Head of caudate nucleus (tissue), 42 donors: ENCODE results near the gene AOC3.
"Not testable (repeated sequence)": the region's sequence is repeated elsewhere in the genome, so short reads cannot be mapped to it uniquely, and the experiment has no call there.

ENCODE experiments used
- DNase-seq, 42 donors: peaks; one replicate each; pipeline versions ENCODE4 v3.0.0 to v3.0.0-alpha.2; 2020 to 2021; ENCODE audit warnings: mixed read lengths in 7 of 42
- intact Hi-C: fragments of 100-400 bp; cut with DNase I; formaldehyde crosslinking; loops from one replicate; pipeline ENCODE4 v1.15.0; 2022

The AOC3 gene

GRCh38 chr17:42882166-42882565 lies 31.2 kb downstream of the AOC3 start:
- intact Hi-C loops = no loop called here
- no peak for DNase-seq

GRCh38 chr17:42883802-42884558 lies 33.0 kb downstream of the AOC3 start:
- DNase-seq = no peak
- intact Hi-C loops = no loop called here

DNA sequence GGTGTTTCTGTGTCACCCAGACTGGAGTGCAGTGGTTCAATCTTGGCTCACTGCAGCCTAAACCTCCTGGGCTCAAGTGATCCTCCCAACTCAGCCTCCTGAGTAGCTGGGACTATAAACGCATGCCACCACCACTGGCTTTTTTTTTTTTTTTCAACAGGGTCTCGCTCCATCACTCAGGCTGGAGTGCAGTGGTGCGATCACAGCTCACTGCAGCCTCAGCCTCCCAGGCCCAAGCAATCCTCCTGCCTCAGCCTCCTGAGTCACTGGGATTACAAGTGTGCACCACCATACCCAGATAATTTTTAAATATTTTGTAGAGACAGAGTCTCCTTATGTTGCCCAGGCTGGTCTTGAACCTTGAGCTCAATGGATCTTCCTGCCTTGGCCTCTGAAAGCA lies 34.8 kb downstream of the AOC3 start:
- DNase-seq, intact Hi-C loops: not testable (repeated sequence)

GRCh38 chr17:42886283-42887176 lies 35.5 kb downstream of the AOC3 start:
- intact Hi-C loops = no loop called here
- DNase-seq = peak in 1 of 42 donors; percentile 9

DNA sequence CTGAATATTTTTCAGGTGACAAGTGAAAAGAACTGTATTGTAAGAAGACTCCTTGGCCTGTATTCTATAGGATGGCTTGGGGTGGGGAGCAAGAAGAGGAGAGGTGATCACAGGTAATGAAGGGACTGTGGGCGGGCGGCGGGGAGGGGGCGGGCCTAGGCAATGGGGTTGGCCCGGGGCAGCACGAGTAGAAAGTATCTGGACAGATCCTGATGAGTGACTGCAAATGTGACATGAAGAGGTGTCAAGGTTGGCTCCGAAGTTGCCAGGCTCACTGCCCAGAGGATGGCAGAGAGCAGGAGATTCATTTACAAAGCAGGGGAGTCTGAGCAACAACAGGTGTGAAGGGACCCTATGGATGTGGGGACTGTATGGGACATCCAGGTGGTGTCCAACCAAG lies 38.8 kb downstream of the AOC3 start:
- no peak for DNase-seq
- intact Hi-C loops = no loop called here

DNA sequence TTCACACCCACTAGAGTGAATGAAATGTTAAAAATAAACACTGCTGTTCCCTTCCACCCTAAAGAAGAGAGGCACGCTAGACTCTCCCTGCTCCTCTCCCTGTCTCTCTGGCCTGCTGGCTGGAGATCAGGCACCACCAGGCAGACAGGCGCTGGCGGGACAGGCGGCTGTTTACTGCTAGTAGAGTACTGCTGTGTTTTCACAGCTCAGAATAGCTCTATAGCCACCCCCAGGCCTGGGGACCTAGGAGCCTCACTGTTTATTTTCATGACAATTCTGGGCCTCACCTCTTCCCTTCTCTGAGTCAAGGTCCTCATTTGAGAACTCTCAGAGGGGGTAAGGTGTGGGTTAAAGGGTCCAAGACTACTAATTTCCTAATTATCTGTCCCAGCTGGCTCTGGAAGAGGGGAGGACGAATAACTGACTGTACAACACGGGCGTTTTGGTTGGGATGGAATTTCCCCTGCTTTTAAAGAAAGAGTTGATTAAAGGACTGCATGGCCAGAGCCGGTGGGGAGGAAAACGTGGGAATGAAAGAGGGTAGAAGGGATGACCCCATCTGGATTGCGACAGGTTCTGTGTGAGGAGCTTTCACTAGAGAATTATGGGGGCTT lies 40.6 kb downstream of the AOC3 start:
- DNase-seq = peak in 12 of 42 donors; percentile 7 to 43 (median 14)
- intact Hi-C loops = no loop called here

- intact Hi-C loops = no loop called here
- no peak for DNase-seq
Observed at GRCh38 chr17:42893359-42893758, 42.4 kb downstream of the AOC3 start.

GRCh38 chr17:42894283-42895184 lies 43.5 kb downstream of the AOC3 start:
- intact Hi-C loops = no loop called here
- DNase-seq = no peak

- peak in 1 of 42 donors; percentile 54 for DNase-seq
- intact Hi-C loops = no loop called here
Observed at GRCh38 chr17:42895185-42895555, 44.2 kb downstream of the AOC3 start.

DNA sequence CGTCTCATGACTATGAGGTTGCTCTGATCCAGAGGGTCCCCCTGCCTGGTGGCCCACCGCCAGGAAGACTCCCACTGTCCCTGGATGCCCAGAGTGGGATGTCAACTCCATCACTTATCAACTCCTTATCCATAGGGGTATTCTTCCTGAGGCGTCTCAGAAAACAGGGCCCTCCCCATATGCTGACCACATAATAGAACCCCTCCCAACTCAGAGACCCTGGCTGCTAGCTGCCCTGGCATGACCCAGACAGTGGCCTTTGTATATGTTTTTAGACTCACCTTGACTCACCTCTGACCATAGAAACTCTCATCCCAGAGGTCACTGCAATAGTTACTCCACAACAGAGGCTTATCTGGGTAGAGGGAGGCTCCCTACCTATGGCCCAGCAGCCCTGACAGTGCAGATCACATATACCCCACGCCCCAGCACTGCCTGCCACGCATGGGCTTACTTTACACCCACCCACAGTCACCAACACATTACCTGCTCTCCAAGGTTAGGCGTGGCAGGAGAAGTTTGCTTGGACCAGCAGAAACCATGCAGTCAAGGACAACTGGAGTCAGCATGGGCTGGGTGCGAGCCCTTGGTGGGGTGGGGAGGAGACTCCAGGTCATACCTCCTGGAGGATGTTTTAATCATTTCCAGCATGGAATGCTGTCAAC lies 47.3 kb downstream of the AOC3 start:
- no peak for DNase-seq
- intact Hi-C loops = no loop called here

- intact Hi-C loops, DNase-seq: not testable (repeated sequence)
Observed at GRCh38 chr17:42899981-42900380, 49.0 kb downstream of the AOC3 start.

DNA sequence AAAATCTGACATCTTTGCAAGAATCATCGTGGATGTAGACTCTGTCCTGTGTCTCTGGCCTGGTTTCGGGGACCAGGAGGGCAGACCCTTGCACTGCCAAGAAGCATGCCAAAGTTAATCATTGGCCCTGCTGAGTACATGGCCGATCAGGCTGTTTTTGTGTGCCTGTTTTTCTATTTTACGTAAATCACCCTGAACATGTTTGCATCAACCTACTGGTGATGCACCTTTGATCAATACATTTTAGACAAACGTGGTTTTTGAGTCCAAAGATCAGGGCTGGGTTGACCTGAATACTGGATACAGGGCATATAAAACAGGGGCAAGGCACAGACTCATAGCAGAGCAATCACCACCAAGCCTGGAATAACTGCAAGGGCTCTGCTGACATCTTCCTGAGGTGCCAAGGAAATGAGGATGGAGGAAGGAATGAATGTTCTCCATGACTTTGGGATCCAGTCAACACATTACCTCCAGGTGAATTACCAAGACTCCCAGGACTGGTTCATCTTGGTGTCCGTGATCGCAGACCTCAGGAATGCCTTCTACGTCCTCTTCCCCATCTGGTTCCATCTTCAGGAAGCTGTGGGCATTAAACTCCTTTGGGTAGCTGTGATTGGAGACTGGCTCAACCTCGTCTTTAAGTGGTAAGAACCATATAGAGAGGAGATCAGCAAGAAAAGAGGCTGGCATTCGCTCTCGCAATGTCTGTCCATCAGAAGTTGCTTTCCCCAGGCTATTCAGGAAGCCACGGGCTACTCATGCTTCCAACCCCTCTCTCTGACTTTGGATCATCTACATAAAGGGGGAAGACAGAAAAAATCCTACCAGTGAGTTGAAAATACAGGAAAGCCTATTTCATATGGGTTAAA lies 49.7 kb downstream of the AOC3 start, which contains the start of gene G6PC1:
Gene G6PC1 (plus strand): TSS at position 340 of the 872 bp plus-strand sequence. CDS start 78 bp downstream, at position 418.
- intact Hi-C loops = no loop called here
- no peak for DNase-seq

DNA sequence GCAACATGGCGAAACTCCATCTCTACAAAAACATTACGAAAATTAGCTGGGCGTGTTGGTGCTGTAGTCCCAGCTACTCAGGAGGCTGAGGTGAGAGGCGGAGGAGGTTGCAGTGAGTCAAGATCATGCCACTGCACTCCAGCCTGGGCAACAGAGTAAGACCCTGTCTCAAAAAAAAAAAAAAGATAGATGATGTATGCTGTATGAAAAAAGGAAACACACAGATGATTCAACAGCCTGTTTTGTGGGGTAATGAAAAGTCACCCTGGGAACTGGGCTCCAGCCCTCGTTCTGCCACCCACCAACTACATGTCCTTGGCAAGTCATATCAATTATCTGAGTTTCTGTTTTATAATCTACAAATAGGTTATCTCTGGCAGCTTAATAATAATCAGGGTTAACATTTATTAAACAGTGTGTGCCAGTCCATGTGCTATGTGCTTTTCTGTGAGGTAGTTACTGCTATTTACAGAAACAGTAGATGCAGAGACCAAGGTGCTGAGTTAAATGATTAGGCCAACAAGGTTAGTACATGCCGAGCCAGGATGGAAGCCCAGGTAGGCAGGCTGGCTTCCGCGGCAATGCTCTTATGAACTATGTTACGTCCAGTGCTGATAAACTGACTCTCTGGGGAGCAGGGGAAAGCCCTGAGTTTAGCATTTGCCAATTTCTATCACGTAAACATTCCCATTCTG lies 50.7 kb downstream of the AOC3 start:
- intact Hi-C loops = no loop called here

GRCh38 chr17:42904110-42904469 lies 53.1 kb downstream of the AOC3 start:
- DNase-seq = no peak
- intact Hi-C loops = no loop called here

More for the DNA sequence above, 50.7 kb downstream of the AOC3 start:
- DNase-seq = no peak

DNA sequence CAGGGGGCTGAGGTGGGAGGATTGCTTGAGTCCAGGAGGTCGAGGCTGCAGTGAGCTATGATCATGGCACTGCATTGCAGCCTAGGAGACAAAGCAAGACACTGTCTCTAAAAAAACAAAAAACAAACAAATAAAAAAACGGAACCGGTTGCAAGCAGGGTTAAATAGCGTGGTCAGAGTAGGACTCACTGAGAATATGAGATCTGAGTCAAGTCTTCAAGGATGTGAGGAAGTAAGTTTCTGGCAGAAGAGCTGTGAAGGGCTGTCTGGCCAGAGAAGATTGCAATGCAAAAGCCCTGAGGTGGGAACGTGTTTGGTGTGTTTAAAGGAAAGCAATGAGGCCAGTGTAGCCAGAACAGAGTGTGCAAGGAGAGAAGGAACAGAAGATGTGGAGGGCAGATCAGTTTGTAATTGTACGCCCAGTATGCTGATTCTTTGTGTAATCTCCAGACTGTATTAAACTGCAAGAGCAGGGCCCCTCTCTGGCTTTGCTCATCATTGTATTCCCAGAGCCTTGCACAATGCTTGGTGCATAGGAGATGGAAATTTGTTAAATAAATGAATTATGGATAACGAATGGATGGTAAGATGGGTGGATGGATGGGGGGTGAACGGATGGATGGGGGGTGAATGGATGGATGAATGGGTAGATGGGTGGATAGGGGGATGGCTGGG lies 55.9 kb downstream of the AOC3 start:
- no peak for DNase-seq
- intact Hi-C loops = no loop called here
